H9 (cell line): ENCODE measurements around the gene SLC25A40. TPM values are rescaled to one million over a fixed set of nuclear protein-coding genes. Genes with fewer than 3 reads are reported as not detected.

ENCODE experiments used
- DNase-seq: peaks from one replicate; pipeline ENCODE4 v3.0.0-alpha.2; 2017
- H2AFZ ChIP-seq: one replicate; pipeline ENCODE4 v1.6.1; 2013; ENCODE audit warnings: mild to moderate bottlenecking, low read length, control low read depth, moderate library complexity
- H2AK5ac ChIP-seq: 2 replicates; pipeline ENCODE4 v1.6.1; 2013; ENCODE audit warnings: low read length, control low read depth, mixed read lengths; ENCODE audit not compliant: insufficient read length
- H2BK120ac ChIP-seq: one replicate; pipeline ENCODE4 v1.6.1; 2013; ENCODE audit warnings: low read depth, mild to moderate bottlenecking, low read length, control low read depth, inconsistent platforms; ENCODE audit not compliant: poor library complexity, severe bottlenecking
- H2BK12ac ChIP-seq: 2 replicates; pipeline ENCODE4 v1.6.1; 2013; ENCODE audit warnings: low read length, control low read depth, mixed read lengths, low read depth; ENCODE audit not compliant: insufficient read length
- H2BK15ac ChIP-seq: 2 replicates; pipeline ENCODE4 v1.6.1; 2013; ENCODE audit warnings: low read depth, low read length, control low read depth
- H2BK20ac ChIP-seq: one replicate; pipeline ENCODE4 v1.6.1; 2013; ENCODE audit warnings: low read depth, mild to moderate bottlenecking, low read length, control low read depth, inconsistent platforms; ENCODE audit not compliant: poor library complexity, severe bottlenecking
- H2BK5ac ChIP-seq: 2 replicates; pipeline ENCODE4 v1.6.1; 2013; ENCODE audit warnings: low read length, control low read depth, mixed read lengths; ENCODE audit not compliant: insufficient read length
- H3K14ac ChIP-seq: 2 replicates; pipeline ENCODE4 v1.6.1; 2013; ENCODE audit warnings: low read length, control low read depth; ENCODE audit not compliant: insufficient read depth
- H3K18ac ChIP-seq: 2 replicates; pipeline ENCODE4 v1.6.1; 2013; ENCODE audit warnings: low read depth, mild to moderate bottlenecking, mixed read lengths, low read length, control low read depth; ENCODE audit not compliant: insufficient read length
- H3K23ac ChIP-seq: 2 replicates; pipeline ENCODE4 v1.6.1; 2013; ENCODE audit warnings: low read length, control low read depth, mixed read lengths, low read depth; ENCODE audit not compliant: insufficient read length
- H3K23me2 ChIP-seq: 2 replicates; pipeline ENCODE4 v1.6.1; 2013; ENCODE audit warnings: low read depth, mild to moderate bottlenecking, mixed read lengths, low read length, control low read depth; ENCODE audit not compliant: insufficient read length, poor library complexity, severe bottlenecking
- H3K27ac ChIP-seq: 2 replicates; pipeline ENCODE4 v1.5.1; 2013; ENCODE audit warnings: low read length, control low read depth, mixed read lengths, low read depth; ENCODE audit not compliant: insufficient read length
- H3K27me3 ChIP-seq: 2 replicates; pipeline ENCODE4 v1.6.1; 2013; ENCODE audit warnings: low read length, control low read depth, inconsistent platforms; ENCODE audit not compliant: insufficient read depth
- H3K4ac ChIP-seq: 2 replicates; pipeline ENCODE4 v1.6.1; 2013; ENCODE audit warnings: low read depth, mild to moderate bottlenecking, control low read depth, inconsistent platforms, low read length, moderate library complexity
- H3K4me1 ChIP-seq: 2 replicates; pipeline ENCODE4 v1.6.1; 2013; ENCODE audit warnings: low read length, control low read depth, inconsistent platforms; ENCODE audit not compliant: insufficient read depth
- H3K4me2 ChIP-seq: 2 replicates; pipeline ENCODE4 v1.6.1; 2013; ENCODE audit warnings: low read length, control low read depth, mixed read lengths; ENCODE audit not compliant: insufficient read length, insufficient read depth
- H3K56ac ChIP-seq: 2 replicates; pipeline ENCODE4 v1.6.1; 2013; ENCODE audit warnings: low read depth, mild to moderate bottlenecking, mixed read lengths, low read length, control low read depth; ENCODE audit not compliant: insufficient read length
- H3K79me1 ChIP-seq: 2 replicates; pipeline ENCODE4 v1.6.1; 2013; ENCODE audit warnings: low read depth, mild to moderate bottlenecking, moderate library complexity, low read length, control low read depth, inconsistent platforms; ENCODE audit not compliant: insufficient read depth, poor library complexity, severe bottlenecking
- H3K79me2 ChIP-seq: 2 replicates; pipeline ENCODE4 v1.6.1; 2013; ENCODE audit warnings: low read length, control low read depth, inconsistent platforms; ENCODE audit not compliant: insufficient read depth
- H3K9ac ChIP-seq: 2 replicates; pipeline ENCODE4 v1.6.1; 2013; ENCODE audit warnings: low read length, control low read depth, mixed read lengths; ENCODE audit not compliant: insufficient read length; ENCODE audit errors: extremely low read depth
- H3K9me3 ChIP-seq: one replicate; pipeline ENCODE4 v1.6.1; 2013; ENCODE audit warnings: low read depth, low read length, inconsistent platforms; ENCODE audit not compliant: control insufficient read depth
- H3T11ph ChIP-seq: one replicate; pipeline ENCODE4 v1.6.1; 2013; ENCODE audit warnings: mild to moderate bottlenecking, low read length, control low read depth, inconsistent platforms
- H4K20me1 ChIP-seq: one replicate; pipeline ENCODE4 v1.6.1; 2013; ENCODE audit not compliant: control insufficient read depth, insufficient read length, insufficient read depth
- H4K5ac ChIP-seq: 2 replicates; pipeline ENCODE4 v1.6.1; 2013; ENCODE audit warnings: low read depth, mild to moderate bottlenecking, mixed read lengths, low read length, control low read depth; ENCODE audit not compliant: insufficient read length
- H4K8ac ChIP-seq: replicated peaks from 2 replicates; pipeline ENCODE4 v1.6.1; 2013; ENCODE audit warnings: low read length, control low read depth, mixed read lengths, low read depth; ENCODE audit not compliant: insufficient read length
- H4K91ac ChIP-seq: 2 replicates; pipeline ENCODE4 v1.6.1; 2013; ENCODE audit warnings: low read depth, mild to moderate bottlenecking, moderate library complexity, mixed read lengths, low read length, control low read depth; ENCODE audit not compliant: insufficient read length
- H3K27ac Mint-ChIP-seq, 3 experiments: 2 replicates in 2 of 3; 3 replicates in 1 of 3; pipeline ENCODE4 v1.8.0; 2020 to 2021; ENCODE audit warnings: mixed read lengths in 3 of 3, mild to moderate bottlenecking in 1 of 3, moderate library complexity in 1 of 3
- H3K27me3 Mint-ChIP-seq: 2 replicates; pipeline ENCODE4 v1.8.0; 2021; ENCODE audit warnings: low read depth, mild to moderate bottlenecking, moderate library complexity, mixed read lengths
- H3K36me3 Mint-ChIP-seq, 3 experiments: 2 replicates in 2 of 3; 3 replicates in 1 of 3; pipeline ENCODE4 v1.8.0; 2020 to 2021; ENCODE audit warnings: low read depth in 3 of 3, mixed read lengths in 3 of 3; ENCODE audit not compliant: insufficient read depth in 1 of 3
- H3K4me1 Mint-ChIP-seq, 2 experiments: 2 replicates each; pipeline ENCODE4 v1.8.0; 2020; ENCODE audit warnings: mixed read lengths in 2 of 2
- H3K4me3 Mint-ChIP-seq, 2 experiments: 2 replicates in 1 of 2; 3 replicates in 1 of 2; pipeline ENCODE4 v1.8.0; 2020 to 2021; ENCODE audit warnings: mild to moderate bottlenecking in 2 of 2, mixed read lengths in 2 of 2, moderate library complexity in 1 of 2
- H3K9me3 Mint-ChIP-seq, 2 experiments: 2 replicates in 1 of 2; 3 replicates in 1 of 2; pipeline ENCODE4 v1.8.0; 2020; ENCODE audit warnings: mild to moderate bottlenecking in 2 of 2, mixed read lengths in 2 of 2, moderate library complexity in 1 of 2
- WGBS: extraction: QIAGEN DNeasy Blood & Tissue Kit; methylation state at CpG from one replicate; pipeline ENCODE4 v1.1.7; 2013; ENCODE audit warnings: missing lambda C conversion rate, low lambda C conversion rate, mixed read lengths; ENCODE audit not compliant: insufficient read length; ENCODE audit errors: extremely low coverage; 5-methylcytosine and 5-hydroxymethylcytosine counted together
- total RNA-seq: library from RNA; stranded (reverse); gene quantifications from 2 replicates; pipeline ENCODE4 v1.2.1, GENCODE V29; 2021
- TF ChIP-seq, protein P1 (sequence below): fragments of 200-600 bp; sonication (generic); conservative IDR thresholded peaks from 3 replicates; pipeline ENCODE4 v1.8.0; 2021; ENCODE audit warnings: antibody characterized with exemption, mild to moderate bottlenecking

SLC25A40 gene
- total RNA-seq, 1 experiment from 2014 or later = 10.4 TPM

GRCh38 chr7:87833130-87833529 lies 43.0 kb downstream of the SLC25A40 start:
- no peaks in the 10 kb centered on the region for H3K79me2 ChIP-seq
- H3K18ac ChIP-seq = no peak overlapping the region
- H2BK12ac ChIP-seq = no peak overlapping the region
- H3K4me2 ChIP-seq = no peak overlapping the region
- DNase-seq = no peak
- no peak overlapping the region for H2AFZ ChIP-seq
- no peak overlapping the region for H2BK20ac ChIP-seq
- H3K27me3 ChIP-seq = no peaks in the 10 kb centered on the region
- H4K5ac ChIP-seq = no peak overlapping the region
- Mint-ChIP-seq H3K4me1 (no peaks in the 10 kb centered on the region), H3K4me3 (no peak overlapping the region), H3K9me3 (peaks cover 0 to 4% of the 10 kb centered on the region in 2 experiments; a peak in 1 of 5 replicates), H3K36me3 (peaks cover 0 to 11% (median 2%) of the 10 kb centered on the region in 3 experiments; a peak in 4 of 7 replicates), H3K27ac (peak overlapping the region in 1 of 3 experiments; percentile 2; a peak in 1 of 7 replicates), H3K27me3 (no peaks in the 10 kb centered on the region)
- no peak overlapping the region for H3K27ac ChIP-seq
- H3K4ac ChIP-seq = no peak overlapping the region
- no peak overlapping the region for H3K23ac ChIP-seq
- no peak overlapping the region for H3K9ac ChIP-seq
- H3K4me1 ChIP-seq = no peaks in the 10 kb centered on the region
- no peaks in the 10 kb centered on the region for H3K79me1 ChIP-seq
- no peak overlapping the region for H2BK15ac ChIP-seq
- H4K91ac ChIP-seq = no peak overlapping the region
- H2AK5ac ChIP-seq = no peak overlapping the region
- no peak overlapping the region for H4K8ac ChIP-seq
- no peak overlapping the region for H3T11ph ChIP-seq
- no CpG with 5 or more reads among the region's 1 CpG for WGBS
- no peaks in the 10 kb centered on the region for H4K20me1 ChIP-seq
- TF ChIP-seq, protein P1, sequence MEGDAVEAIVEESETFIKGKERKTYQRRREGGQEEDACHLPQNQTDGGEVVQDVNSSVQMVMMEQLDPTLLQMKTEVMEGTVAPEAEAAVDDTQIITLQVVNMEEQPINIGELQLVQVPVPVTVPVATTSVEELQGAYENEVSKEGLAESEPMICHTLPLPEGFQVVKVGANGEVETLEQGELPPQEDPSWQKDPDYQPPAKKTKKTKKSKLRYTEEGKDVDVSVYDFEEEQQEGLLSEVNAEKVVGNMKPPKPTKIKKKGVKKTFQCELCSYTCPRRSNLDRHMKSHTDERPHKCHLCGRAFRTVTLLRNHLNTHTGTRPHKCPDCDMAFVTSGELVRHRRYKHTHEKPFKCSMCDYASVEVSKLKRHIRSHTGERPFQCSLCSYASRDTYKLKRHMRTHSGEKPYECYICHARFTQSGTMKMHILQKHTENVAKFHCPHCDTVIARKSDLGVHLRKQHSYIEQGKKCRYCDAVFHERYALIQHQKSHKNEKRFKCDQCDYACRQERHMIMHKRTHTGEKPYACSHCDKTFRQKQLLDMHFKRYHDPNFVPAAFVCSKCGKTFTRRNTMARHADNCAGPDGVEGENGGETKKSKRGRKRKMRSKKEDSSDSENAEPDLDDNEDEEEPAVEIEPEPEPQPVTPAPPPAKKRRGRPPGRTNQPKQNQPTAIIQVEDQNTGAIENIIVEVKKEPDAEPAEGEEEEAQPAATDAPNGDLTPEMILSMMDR = no peak
- no peaks in the 10 kb centered on the region for H3K9me3 ChIP-seq
- H3K14ac ChIP-seq = no peak overlapping the region
- H3K23me2 ChIP-seq = no peaks in the 10 kb centered on the region
- H2BK5ac ChIP-seq = no peak overlapping the region
- no peak overlapping the region for H3K56ac ChIP-seq
- H2BK120ac ChIP-seq = no peak overlapping the region
